Erythroblast (primary cell): ENCODE results near the gene NDUFV3.

Source experiments
- GATA1 ChIP-seq: IDR thresholded peaks from 2 replicates; pipeline ENCODE4 v1.6.1; 2011; ENCODE audit warnings: low read depth, mild to moderate bottlenecking, control low read depth, low read length, moderate library complexity
- POLR2A ChIP-seq: IDR thresholded peaks from 2 replicates; pipeline ENCODE4 v1.6.1; 2011; ENCODE audit warnings: mild to moderate bottlenecking, low read length

DNA sequence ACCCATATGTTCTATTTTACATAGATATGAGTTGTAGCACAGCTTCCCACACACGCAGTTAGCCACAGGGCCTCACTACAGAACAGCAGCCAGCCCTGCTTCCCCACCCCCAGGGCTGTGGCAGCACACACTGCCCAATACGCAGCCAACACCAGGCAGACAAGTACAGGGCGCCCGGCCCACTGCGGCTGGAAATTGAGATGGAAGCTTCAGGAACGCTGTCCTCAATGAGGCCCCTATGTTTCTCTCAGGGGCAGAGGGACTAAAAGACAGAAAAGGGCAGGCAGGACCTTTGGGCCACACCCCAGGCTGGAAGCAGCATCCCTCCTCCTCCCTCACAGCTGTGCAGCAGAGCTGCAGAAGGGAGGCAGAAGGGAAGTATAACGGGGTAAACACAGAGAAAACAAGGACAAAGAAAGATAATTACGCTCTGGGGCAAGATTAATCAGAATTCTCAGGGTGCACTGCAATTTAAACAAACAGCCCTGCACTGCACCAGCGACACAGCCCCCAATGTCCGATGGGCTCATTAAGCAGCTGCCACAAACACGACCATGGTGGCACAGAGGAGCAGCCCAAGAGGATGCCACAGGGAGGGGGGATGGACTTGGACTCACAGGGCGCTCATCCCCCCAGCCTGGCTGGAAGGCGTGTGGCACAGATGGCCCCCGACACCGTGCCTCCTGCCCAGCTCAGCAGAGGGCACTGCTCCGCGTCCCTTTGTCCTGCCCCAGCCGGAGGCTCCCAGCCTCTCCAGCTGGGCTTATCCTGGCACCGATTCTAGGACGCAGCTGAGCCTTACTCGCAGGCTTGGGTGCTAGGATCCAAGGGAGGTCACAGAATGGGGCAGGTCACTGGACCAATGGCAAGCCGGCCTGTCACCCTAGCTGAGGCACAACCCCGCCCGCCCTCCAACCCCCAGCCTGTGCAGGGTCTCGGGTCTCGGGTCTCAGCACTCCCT lies 28.0 kb upstream of the NDUFV3 start:
- TF ChIP-seq POLR2A: no peak
- no peak for TF ChIP-seq GATA1
